ENCODE measurements around the gene RASSF4.

GRCh38 chr10:45000138-45000751, 40.6 kb downstream of the RASSF4 start:
- no peak for TF ChIP-seq POLR2A (IDR thresholded peaks at IDR 0.05; ENCODE audit: low read length)
- no peak for TF ChIP-seq GATA1 (IDR thresholded peaks at IDR 0.05; ENCODE audit: low read depth, low read length)
